Ramos (cell line): ENCODE measurements around the gene HGFAC.

Experiments
- in situ Hi-C: fragments of 300-500 bp; cut with MboI; formaldehyde crosslinking; loops from one replicate; pipeline ENCODE4 v1.14.3; 2022; ENCODE audit warnings: low sequenced_read_pairs; ENCODE audit not compliant: unreplicated experiment

Gene HGFAC

GRCh38 chr4:3497095-3497494, 55.3 kb downstream of the HGFAC start:
- in situ Hi-C loops, result no loop called here

DNA sequence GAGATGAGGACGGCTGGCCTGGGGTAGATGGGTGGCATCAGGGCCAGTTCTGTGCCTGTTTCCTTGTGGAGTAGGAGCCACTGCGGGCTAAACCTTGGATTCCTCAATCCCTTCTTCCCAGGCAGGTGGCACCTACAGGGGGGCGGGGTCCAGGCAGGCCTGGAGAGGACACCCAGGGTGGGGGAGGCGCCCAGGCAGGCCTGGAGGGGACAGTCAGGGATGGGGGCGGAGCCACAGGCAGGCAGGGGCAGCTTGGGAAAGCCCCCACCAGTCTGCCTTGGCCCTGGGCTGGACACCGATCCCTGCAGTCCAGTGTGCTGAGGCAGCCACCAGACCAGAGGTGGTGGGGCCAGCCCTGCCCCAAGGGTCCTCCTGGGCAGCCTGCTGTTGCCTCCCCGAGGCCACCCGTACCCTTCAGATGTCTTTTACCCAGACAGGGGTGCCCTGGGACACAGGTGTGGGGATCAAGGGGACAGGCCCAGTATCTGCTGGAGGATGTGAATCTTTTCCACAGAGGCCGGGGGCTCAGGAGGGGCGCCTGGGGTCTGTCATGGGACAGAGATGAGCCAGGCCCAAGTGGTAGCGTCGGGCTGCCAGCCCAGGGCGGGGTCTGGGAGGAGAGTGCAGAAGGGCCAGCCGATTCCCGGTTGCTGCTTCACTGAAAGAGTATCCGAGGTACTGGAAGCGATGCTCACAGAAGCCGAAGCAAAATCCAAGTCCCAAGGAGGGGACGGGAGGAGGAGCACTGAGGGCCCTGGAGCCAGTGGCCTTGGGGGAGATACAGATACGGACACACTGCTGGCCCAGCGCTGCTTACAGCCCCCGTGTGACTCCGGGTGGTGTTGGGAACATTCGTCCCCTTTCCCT, 56.0 kb downstream of the HGFAC start:
- in situ Hi-C loops, result no loop called here

DNA sequence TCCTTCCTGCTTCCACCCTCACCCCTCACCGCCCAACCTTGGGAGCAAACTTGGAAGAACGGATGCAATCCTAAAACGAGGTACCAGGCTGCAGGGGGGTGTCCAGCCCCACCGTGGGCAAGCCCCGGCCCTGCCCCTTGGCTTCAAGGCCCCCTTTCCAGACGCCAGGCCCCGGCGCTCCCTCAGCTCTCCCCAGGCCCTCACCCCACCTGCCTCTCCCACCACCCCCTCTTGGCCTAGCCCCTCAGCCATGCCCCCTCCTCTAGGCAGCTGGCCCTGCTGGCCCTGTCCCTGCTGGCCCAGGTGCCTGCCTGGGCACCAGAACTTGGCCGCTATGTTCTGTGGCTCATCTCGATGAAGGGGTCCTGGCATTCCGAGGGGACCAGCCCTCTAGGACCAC, 56.6 kb downstream of the HGFAC start:
- in situ Hi-C loops, result no loop called here
